ENCODE measurements around the gene SERPINB2. TPM values are rescaled to one million over a fixed set of nuclear protein-coding genes. Genes with fewer than 3 reads are reported as not detected.

Gene SERPINB2
- total and polyA plus RNA-seq, 2 donors (not counting 1 experiment from before 2014, with no cell fraction given), result 0.25 to 1.4 TPM

DNA sequence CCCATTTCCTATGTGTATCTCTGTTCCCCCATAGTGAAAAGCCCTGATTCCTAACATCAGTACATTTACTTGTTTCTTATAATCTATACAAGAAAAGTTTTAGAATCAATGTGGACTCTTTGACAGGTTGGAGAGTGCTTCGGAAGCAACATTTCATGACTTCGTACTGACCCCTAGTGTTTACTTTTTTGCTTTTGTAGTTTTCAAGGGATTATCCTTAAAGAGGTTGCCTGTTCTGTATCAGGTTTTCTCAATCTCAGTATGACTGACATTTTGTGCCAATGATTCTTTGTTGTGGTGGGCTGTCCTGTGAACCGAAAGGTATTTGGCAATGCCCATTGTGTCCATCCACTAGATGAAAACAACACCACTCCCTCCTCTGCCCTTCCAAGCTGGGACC lies 43.3 kb upstream of the SERPINB2 start:
- Histone ChIP-seq H4K20me1 (ENCODE audit: control insufficient read depth, insufficient read depth, low read length, poor library complexity, severe bottlenecking) (no peaks in the 10 kb centered on the region), H2AFZ (ENCODE audit: insufficient read depth, low read depth, low read length, poor library complexity, severe bottlenecking) (no peak overlapping the region), H3K9ac (ENCODE audit: low read length) (no peak overlapping the region), H3K36me3 (replicated peaks in 1 of 2; ENCODE audit: control extremely low read depth in 1 of 2, control insufficient read depth in 1 of 2, extremely low read depth in 1 of 2, insufficient read depth in 2 of 2, low read length in 1 of 2) (no peaks in the 10 kb centered on the region), H3K4me3 (ENCODE audit: control extremely low read depth in 1 of 5, extremely low read depth in 1 of 5, insufficient read depth in 1 of 5, low read depth in 2 of 5, low read length in 4 of 5) (no peak overlapping the region), H3K79me2 (ENCODE audit: control insufficient read depth, insufficient read depth, low read length) (no peaks in the 10 kb centered on the region), H3K4me2 (replicated peaks; ENCODE audit: low read depth, low read length, poor library complexity, severe bottlenecking) (no peak overlapping the region), H3K27me3 (replicated peaks in 1 of 4; ENCODE audit: control extremely low read depth in 1 of 4, control insufficient read depth in 3 of 4, insufficient read depth in 4 of 4, low read length in 3 of 4) (peaks cover 0 to 6% (median 3%) of the 10 kb centered on the region in 4 experiments), H3K4me1 (ENCODE audit: control insufficient read depth in 2 of 2, insufficient read depth in 2 of 2, low read length in 2 of 2) (no peaks in the 10 kb centered on the region), H3K27ac (ENCODE audit: low read length in 2 of 2) (no peak overlapping the region), H3K9me3 (ENCODE audit: control extremely low read depth in 1 of 3, control insufficient read depth in 2 of 3, insufficient read depth in 1 of 3, low read length in 2 of 3) (no peaks in the 10 kb centered on the region)
- Mint-ChIP-seq H3K27ac (no peak overlapping the region), H3K4me1 (no peaks in the 10 kb centered on the region), H3K27me3 (peaks cover 34% of the 10 kb centered on the region), H3K4me3 (no peak overlapping the region), H3K9me3 (ENCODE audit: insufficient read depth) (no peaks in the 10 kb centered on the region)
- ChIA-PET POLR2A (no interaction called here), CTCF (interaction anchor here (2.2 kb wide), 1 partner anchor 326 kb away, joined by 7 read pairs; no protein-coding TSS in a partner anchor)
- no peak for DNase-seq
- intact Hi-C loops (cut with micrococcal nuclease), result loop anchor here (2.0 kb wide), 1 partner anchor 325 kb away; no protein-coding TSS in a partner anchor
- 0% methylated on average over 2 of the region's 3 CpGs for WGBS (ENCODE audit: insufficient coverage)
- TF ChIP-seq, protein P1, sequence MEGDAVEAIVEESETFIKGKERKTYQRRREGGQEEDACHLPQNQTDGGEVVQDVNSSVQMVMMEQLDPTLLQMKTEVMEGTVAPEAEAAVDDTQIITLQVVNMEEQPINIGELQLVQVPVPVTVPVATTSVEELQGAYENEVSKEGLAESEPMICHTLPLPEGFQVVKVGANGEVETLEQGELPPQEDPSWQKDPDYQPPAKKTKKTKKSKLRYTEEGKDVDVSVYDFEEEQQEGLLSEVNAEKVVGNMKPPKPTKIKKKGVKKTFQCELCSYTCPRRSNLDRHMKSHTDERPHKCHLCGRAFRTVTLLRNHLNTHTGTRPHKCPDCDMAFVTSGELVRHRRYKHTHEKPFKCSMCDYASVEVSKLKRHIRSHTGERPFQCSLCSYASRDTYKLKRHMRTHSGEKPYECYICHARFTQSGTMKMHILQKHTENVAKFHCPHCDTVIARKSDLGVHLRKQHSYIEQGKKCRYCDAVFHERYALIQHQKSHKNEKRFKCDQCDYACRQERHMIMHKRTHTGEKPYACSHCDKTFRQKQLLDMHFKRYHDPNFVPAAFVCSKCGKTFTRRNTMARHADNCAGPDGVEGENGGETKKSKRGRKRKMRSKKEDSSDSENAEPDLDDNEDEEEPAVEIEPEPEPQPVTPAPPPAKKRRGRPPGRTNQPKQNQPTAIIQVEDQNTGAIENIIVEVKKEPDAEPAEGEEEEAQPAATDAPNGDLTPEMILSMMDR (IDR thresholded peaks at IDR 0.05), result no peak
- no peak for TF ChIP-seq EZH2 (IDR thresholded peaks at IDR 0.05; ENCODE audit: borderline replicate concordance, insufficient read depth, low read depth, low read length, poor library complexity, severe bottlenecking)
- ATAC-seq (ENCODE audit: low read depth), result no peak

GRCh38 chr18:63848159-63848558 lies 39.3 kb upstream of the SERPINB2 start:
- ATAC-seq (ENCODE audit: low read depth) (no peak), DNase-seq (peak; percentile 7)
- no peaks in the 10 kb centered on the region for H3K36me3 ChIP-seq (replicated peaks in 1 of 2; ENCODE audit: control extremely low read depth in 1 of 2, control insufficient read depth in 1 of 2, extremely low read depth in 1 of 2, insufficient read depth in 2 of 2, low read length in 1 of 2)
- H3K4me2 ChIP-seq (replicated peaks; ENCODE audit: low read depth, low read length, poor library complexity, severe bottlenecking), result no peak overlapping the region
- TF ChIP-seq, protein P1 (IDR thresholded peaks at IDR 0.05), result no peak
- TF ChIP-seq EZH2 (IDR thresholded peaks at IDR 0.05; ENCODE audit: borderline replicate concordance, insufficient read depth, low read depth, low read length, poor library complexity, severe bottlenecking), result no peak
- Mint-ChIP-seq H3K4me3 (no peak overlapping the region), H3K27ac (no peak overlapping the region), H3K4me1 (no peaks in the 10 kb centered on the region), H3K9me3 (ENCODE audit: insufficient read depth) (no peaks in the 10 kb centered on the region), H3K27me3 (peaks cover 15% of the 10 kb centered on the region)
- CTCF ChIA-PET, result interaction anchor here (1.4 kb wide), 1 partner anchor 330 kb away, joined by 4 read pairs; no protein-coding TSS in a partner anchor
- no peak overlapping the region for H3K4me3 ChIP-seq (ENCODE audit: control extremely low read depth in 1 of 5, extremely low read depth in 1 of 5, insufficient read depth in 1 of 5, low read depth in 2 of 5, low read length in 4 of 5)
- H3K27me3 ChIP-seq (replicated peaks in 1 of 4; ENCODE audit: control extremely low read depth in 1 of 4, control insufficient read depth in 3 of 4, insufficient read depth in 4 of 4, low read length in 3 of 4), result peaks cover 0 to 3% (median 0%) of the 10 kb centered on the region in 4 experiments
- no peak overlapping the region for H3K9ac ChIP-seq (ENCODE audit: low read length)
- POLR2A ChIA-PET, result no interaction called here
- no peaks in the 10 kb centered on the region for H3K79me2 ChIP-seq (ENCODE audit: control insufficient read depth, insufficient read depth, low read length)
- no peak overlapping the region for H3K27ac ChIP-seq (ENCODE audit: low read length in 2 of 2)
- no peaks in the 10 kb centered on the region for H4K20me1 ChIP-seq (ENCODE audit: control insufficient read depth, insufficient read depth, low read length, poor library complexity, severe bottlenecking)
- H2AFZ ChIP-seq (ENCODE audit: insufficient read depth, low read depth, low read length, poor library complexity, severe bottlenecking), result no peak overlapping the region
- intact Hi-C loops (cut with micrococcal nuclease), result no loop called here
- WGBS (ENCODE audit: insufficient coverage), result 0% methylated on average over 1 of the region's 2 CpGs
- H3K4me1 ChIP-seq (ENCODE audit: control insufficient read depth in 2 of 2, insufficient read depth in 2 of 2, low read length in 2 of 2), result no peaks in the 10 kb centered on the region
- no peaks in the 10 kb centered on the region for H3K9me3 ChIP-seq (ENCODE audit: control extremely low read depth in 1 of 3, control insufficient read depth in 2 of 3, insufficient read depth in 1 of 3, low read length in 2 of 3)
